Stimulated activated CD8-positive, alpha-beta memory T cell treated with anti-CD3 and anti-CD28 coated beads, Interleukin-7, amount 100 ng/mL, for 1 hour (primary cell): ENCODE measurements around the gene DSE.

Experiments used
- DNase-seq, 2 donors: peaks; one replicate each; pipeline ENCODE4 v3.0.0-alpha.2; 2020; ENCODE audit warnings: low read depth in 2 of 2

The DSE gene

DNA sequence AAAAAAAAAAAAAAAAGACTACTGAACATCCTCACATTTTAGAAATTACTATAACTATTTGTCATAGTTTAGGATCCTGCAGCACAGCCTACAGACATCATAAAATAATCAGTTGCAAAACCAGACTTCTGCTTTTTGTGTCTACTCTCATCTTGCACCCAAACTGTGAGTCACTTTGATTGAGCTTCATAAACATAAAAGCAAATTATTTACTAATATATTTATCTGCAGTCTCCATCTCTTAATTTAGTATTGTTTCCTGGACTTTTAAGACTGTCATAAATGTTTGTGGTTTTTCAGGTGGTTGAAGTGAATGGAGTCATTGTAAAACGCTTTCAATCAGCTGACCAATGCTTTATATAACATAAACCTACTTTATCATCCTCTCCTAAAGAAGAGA lies 75.7 kb downstream of the DSE start:
- no peak for DNase-seq

DNA sequence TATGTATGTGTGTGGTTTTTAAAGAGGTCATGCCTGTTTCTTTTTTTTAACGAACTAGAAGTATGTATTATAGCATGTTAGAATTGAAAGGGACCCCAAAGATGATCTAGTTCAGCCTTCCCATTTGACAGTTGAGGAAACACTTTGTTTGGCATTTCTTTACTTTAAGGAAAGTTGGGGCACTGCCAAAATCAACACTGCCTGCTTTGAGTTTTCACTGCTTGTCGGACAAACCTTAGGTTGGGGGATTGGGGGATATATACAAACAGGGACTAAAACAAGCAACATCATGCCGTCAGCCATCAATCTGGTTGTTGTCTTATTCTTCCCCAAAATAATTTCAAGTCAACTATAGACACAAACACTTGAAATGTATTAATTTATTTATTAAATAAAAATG lies 76.3 kb downstream of the DSE start:
- DNase-seq: no peak

DNA sequence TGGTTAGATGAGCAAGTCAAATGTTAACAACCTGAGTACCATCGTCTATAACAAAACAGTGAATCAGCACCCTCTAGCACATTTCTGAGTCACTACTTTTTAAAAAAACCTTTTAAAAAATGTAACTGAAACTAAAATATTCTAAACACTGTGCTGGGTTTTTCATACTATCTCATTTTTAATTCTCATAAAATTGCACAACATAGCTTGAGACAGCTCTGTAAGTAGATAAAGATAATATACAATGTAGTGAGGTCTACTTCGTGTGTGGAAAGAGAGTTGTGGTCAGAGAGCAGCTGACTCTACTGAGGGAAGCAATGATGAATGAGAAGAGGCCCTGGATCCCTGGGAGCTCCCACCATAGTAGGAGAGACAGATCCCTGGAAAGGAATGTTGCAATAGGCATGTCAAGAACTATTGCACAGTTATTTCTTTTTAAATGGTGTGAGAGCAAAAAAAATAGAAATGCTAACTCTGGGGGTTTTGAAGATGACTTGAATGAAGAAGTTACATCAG lies 76.8 kb downstream of the DSE start:
- DNase-seq: no peak

DNA sequence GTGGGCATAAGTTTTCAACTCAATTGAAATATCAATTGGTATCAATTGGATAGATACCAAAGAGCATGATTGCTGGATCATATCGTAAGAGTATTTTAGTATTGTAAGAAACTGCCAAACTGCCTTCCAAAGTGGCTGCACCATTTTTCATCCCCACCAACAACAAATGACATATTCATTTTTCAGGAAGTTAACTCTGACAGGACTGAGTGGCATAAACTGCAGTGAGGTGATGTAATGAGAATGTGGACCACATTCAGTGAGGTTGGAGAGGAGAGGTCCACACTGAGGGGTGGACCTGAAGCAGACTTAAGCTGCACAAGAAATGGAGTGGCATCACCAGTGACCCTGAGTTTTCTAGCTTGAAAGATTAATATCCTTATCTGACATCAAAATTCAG lies 78.8 kb downstream of the DSE start:
- no peak for DNase-seq

DNA sequence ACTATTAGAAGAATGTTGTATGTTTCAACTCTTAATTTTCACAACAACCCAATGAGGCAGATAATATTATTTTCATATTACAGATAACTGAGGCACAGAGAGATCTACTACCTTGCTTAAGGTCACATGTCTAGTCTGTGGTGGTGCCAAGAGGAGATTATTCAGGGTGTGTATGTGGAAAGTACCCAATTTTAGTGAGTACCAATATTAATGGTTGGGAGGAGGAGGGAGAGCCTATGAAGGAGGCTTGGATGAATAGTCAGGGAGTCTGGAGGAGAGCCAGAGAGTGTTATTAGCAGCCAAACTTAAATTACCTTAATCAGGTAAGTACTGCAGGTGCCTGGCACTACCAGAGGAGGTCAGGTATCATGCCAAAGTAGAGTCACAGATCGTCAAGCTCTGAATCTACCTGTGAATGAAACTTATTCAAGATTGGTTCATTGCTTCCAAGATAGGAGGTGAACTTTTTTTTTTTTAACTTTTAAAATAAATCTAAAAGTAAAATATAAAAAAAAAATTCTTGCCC lies 79.5 kb downstream of the DSE start:
- no peak for DNase-seq

DNA sequence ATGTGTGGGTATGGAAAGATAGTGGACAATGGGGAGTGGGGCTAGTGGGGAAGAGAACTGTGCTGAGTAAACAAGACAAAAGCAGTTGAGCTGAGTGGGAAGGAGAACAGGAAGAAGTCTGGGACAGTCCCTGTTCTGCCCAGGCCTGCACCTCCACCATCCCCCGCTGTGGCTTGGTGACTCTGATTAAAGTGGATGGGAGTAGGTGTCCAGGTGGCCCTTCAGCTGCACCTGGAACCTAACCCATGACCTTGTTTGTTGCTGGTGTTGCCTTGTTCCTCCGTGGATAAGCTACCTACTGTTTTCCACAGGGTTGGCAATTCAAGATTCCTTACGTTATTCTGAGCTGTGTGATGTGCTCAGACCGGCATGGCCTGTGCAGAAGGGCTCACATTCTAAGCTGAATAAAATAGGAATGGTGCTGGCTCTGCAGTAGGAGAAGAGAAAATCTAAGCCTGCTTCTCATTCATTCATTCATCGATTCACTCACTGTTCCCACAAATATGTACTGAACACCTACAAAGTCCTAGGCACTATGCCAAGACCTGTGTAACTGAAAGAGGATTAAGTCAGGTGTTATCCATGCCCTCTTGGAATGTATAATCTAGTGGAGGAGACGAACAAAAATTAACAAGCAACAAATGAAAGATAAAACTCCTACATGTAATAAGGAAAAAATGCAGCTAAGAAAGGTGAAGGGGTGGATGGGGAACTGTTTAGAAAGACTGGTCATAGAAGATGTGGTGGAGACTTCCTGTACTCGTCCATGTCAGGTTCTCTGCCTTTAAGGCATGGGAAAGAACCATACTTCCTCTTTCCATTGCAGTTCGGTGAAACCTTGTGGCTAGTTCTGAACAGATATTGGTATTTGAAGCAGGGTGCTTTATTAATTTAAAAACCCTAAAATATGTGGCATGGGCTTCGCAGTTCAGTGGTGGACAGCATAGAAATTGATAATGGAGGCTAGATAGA lies 80.3 kb downstream of the DSE start:
- no peak for DNase-seq

DNA sequence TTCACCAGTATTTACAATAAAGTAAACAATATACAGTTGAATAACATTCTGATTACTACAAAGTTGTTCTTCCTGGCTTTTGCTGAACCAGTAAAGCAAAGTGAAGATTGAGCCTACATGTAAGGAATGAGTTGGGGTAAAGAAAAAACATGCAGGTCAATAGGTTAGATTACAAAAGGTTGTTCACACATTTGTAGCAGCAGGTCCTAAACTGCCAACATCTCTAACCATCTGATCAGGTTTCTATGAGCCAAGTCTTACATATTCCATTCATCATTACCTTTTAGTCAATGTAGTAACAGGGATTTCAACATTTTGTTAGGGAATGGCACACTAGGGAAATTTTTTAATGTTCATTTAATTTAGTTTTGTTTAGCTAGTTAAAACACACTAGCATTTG lies 81.2 kb downstream of the DSE start:
- DNase-seq: no peak

DNA sequence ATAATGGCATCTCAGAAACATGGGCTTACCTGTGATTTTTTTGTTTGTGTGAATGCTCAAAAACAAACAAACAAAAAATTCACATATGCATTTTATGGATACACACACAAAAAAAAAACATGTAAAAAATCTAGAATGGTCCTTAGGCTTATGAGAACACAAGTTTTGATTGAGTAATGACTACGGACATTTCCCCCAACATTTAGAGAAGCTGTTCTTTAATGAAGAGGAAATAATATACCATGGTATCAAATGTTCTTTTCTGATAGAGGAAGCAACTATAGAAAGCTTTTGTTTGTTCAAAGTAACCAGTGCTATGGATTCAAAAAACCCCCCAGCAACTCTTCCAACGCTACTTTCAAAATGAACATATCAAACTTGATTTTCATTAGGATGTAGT lies 81.8 kb downstream of the DSE start:
- DNase-seq: no peak

DNA sequence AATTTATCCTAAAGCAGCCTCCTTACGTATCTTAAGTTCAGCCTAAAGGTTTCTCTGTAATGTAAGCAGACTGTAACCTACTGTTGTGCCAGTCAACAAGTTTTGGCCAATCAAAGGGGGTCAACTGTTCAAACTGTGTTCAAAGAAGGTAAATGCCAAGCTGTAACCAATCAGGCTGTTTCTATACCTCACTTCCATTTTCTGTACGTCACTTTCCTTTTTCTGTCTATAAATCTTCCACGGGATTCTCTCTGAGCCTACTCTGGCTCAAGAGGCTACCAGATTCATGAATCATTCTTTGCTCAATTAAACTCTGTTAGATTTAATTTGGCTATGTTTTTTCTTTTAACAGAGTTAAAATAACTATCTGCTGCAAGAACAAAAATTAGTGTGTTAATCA lies 85.4 kb downstream of the DSE start:
- DNase-seq: no peak

DNA sequence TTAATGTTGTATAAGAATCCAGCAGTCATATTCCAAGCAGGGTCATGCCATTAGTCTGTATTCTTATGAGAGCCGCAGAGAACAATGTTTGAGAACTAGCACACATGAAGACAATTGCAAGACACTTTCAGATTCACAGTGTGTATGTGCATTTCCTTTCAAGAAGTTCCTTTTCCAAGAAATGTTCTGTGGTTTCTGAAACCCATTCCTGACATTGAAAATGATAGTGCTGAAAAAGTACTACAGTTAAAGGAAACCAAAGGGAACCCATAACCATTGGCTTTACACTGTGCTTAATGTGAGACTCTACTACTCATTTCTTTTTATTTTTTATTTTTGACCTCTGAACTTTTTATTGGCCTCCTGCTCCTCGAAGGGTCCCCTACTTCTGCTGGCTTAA lies 86.2 kb downstream of the DSE start:
- no peak for DNase-seq

DNA sequence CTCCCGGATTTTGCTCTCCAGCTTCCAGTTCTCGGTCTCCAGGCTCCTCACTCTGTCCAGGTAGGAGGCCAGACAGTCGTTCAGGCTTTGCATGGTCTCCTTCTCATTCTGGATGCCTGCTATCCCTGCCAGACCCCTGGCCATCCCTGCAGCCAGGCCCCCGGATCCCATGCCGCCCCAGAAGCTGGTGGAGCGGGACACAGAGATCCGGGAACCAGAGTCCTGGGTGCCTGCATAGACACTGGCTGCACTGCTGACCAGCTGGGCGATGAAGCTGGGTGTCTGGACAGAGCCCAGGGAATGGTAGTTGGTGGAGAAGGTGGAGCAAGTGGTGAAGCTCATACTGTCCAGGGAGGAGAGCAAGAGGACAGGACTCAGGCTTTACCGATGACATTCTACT lies 87.5 kb downstream of the DSE start:
- no peak for DNase-seq

DNA sequence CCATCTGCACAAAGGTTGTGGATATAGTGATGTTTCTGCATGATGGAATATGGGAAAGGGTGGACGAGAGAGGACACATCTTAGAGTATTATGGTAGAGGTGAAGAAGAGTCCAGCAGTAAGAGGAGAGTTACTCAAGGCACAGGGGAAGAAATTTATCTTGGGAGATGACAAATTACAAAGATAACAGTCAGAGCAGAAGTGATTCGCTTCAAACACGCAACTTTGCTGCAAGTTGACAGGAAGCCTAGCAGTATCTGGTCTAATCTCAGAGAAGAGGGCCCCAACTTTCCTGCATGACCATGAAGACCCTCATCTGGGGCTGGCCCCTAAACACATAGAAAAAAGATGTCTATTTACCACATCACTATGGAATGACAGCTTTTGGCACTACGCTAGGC lies 89.2 kb downstream of the DSE start:
- no peak for DNase-seq

DNA sequence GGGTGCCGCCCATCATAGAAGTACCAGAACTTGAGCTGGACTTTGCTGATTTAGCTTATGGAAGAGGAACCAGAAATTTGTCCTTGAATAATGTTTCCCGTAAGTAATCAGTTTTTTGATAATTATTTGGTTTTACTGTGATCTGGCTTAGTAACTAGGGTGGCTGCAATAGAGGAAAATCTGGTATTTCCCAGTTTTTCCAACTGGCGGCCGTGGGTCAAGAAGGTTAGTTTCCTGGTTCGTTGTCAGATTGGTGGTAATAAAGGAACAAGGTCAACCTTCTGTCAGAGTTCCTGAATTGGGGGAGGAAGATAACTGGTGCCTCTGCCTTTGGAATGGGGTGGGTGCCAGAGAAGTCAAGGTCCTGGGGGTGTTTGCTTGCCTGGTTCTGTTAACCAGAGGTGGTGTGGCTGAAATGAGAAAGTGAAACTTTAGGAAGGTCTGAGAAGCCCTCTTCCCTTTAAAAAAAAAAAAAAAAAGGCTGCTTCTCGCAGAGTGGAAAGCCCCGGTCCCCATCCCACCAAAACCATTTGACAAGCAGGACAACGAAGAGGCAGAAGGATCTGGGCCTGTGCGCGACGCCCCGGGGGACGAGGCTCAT lies 90.7 kb downstream of the DSE start, which contains the start of gene CALHM6:
CALHM6 (plus strand) TSS at position 45 of the 601 bp plus-strand sequence; CDS start at position 600, 555 bp downstream.
- no peak for DNase-seq

DNA sequence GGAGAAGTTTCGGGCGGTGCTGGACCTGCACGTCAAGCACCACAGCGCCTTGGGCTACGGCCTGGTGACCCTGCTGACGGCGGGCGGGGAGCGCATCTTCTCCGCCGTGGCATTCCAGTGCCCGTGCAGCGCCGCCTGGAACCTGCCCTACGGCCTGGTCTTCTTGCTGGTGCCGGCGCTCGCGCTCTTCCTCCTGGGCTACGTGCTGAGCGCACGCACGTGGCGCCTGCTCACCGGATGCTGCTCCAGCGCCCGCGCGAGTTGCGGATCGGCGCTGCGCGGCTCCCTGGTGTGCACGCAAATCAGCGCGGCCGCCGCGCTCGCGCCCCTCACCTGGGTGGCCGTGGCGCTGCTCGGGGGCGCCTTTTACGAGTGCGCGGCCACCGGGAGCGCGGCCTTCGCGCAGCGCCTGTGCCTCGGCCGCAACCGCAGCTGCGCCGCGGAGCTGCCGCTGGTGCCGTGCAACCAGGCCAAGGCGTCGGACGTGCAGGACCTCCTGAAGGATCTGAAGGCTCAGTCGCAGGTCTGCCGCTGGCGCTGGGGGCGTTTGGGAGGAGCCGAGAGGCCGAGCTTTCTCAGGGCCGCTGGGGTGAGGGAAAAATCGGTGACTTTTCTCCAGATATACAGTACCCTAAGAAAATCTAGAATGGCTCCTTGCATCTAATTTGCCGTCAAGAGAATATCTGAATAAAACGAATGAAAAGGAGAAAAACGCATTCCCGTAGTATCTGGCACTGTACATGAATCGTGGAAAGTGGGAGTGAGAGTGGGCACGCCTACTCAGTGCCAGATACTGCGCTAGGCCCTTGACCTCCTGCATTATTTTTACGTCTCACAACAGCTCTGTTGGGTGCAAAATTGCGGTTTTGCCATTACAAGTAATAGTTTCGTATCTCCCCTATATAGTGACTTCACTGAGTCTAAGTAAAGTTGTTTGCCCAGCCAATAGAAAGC lies 91.5 kb downstream of the DSE start:
- DNase-seq: peak in 1 of 2 donors; percentile 14

DNA sequence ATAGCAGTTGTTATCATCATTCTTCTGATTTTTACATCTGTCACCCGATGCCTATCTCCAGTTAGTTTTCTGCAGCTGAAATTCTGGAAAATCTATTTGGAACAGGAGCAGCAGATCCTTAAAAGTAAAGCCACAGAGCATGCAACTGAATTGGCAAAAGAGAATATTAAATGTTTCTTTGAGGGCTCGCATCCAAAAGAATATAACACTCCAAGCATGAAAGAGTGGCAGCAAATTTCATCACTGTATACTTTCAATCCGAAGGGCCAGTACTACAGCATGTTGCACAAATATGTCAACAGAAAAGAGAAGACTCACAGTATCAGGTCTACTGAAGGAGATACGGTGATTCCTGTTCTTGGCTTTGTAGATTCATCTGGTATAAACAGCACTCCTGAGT lies 92.6 kb downstream of the DSE start:
- DNase-seq: no peak

DNA sequence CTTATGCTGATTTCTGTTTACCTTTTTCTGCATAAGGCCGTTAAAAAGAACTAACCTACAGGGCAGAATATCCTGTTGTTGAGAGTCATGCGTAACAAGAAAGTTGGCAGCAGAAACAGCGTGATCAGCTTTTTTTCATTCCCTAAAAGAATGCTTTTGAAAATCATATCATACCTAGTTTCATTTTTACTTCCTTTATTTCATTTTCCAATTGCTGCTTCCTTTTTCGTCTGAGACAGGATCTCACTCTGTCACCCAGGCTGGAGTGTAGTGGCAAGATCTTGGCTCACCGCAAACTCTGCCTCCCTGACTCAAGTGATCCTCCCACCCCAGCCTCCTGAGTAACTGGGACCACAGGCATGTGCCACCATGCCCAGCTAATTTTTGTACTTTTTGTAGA lies 94.5 kb downstream of the DSE start:
- no peak for DNase-seq

DNA sequence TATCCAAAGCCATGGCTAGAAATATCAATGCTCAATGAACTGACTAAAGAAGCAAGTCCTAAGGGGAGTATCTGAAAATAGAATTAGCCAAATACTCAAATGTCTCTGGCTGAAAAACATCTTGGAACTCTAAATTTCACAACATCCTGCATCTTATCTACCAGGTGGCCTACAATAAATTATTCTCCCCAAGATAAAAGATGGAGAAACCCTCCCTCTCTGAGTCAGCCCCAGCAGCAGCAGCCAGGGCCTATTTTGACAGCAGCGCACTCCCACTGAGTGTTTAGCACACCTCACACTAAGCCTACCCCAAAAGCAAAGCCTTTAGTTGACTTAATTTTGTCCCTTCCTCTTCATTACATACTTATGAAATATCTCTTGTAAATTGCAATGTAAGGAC lies 96.3 kb downstream of the DSE start:
- no peak for DNase-seq

DNA sequence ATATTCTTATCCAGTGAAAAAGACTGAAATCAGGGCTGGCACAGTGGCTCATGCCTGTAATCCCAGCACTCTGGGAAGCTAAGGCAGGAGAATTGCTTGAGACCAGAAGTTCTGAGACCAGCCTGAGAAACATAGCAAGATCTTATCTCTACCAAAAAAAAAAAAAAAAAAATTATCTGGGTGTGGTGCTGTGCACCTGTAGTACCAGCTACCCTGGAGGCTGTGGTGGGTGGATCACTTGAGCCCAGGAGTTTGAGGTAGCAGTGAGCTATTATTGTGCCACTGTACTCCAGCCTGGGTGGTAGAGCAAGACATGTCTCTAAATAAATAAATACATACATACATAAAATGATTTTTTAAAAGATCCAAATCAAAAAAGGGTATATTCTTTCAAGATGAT lies 96.8 kb downstream of the DSE start:
- no peak for DNase-seq

DNA sequence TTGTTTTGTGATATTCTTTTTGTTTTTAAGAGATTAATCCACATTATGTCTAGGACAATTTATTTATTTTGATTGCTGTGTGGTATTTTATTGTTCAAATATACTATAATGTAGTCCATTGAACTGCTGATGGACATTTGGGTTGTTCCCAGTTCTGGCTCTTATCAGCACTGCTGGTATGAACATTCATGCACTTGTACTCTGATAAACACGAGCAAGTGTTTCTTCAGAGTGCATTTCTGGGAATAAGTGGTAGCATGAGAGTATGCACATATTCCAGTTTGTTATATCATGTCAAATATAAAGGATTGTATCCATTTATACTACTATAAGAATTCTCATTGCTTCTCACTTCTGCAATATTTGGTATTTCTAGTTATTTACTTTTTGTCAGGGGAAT lies 97.5 kb downstream of the DSE start:
- DNase-seq: no peak

DNA sequence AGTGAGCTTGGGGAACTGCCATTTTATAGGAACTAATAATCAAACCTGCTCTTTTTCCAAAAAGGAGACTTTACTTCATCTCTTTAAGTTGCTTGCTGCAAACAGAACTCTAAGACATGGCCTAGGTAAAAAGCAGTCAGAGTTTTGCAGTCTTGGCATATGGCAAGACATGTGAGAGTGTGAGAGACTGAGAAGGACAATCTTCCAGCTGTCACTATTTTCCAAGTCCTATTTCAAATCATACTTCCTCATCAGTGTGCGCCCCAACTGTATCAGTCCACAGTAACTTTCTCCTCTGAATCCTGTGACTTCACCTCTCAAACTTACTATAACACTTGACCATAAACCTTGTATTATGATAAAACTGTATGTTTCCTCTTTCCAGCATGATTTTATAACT lies 100.8 kb downstream of the DSE start:
- DNase-seq: no peak

DNA sequence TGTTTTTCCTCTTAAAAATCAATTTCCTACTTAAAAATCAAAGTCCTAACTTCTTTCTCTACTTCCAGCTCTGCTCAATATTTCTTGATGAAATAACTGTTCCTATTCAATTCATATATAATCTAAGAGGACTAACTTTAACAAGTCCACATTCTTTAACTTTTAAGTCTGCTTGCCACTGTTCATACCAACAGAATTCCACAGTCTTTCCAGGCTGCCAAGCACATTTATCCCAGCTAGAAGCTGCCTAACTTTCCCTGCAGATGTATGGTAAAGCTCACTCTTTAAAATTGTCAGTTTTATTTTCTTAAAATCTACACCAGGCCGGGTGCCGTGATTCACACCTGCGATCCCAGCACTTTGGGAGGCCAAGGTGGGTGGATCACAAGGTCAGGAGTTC lies 102.0 kb downstream of the DSE start:
- no peak for DNase-seq

DNA sequence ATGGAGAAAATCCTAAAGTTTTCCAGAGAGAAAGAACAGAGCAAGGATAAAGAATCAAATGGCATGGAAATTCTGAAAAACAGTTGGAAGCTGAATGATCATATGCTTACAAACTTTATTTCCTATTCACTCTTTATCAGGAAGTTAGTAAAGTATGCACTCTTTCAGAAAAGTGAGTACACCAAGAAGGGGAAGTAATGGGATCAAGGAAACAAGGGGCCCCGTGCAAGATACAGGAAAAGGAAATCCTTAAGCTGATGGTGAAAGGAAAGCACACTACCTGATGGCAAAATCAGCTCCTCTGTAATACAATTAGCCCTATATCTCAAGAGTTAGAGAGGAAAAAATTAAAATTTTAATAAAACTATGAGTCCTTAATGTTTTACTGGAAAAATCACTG lies 104.4 kb downstream of the DSE start:
- DNase-seq: no peak
